ENCODE measurements around the gene ATAT1.

GRCh38 chr6:30654798-30655742 is 28.4 kb downstream of the ATAT1 start:
- TF ChIP-seq GTF2F1 (IDR thresholded peaks at IDR 0.05; ENCODE audit: low read length) (no peak), YY1 (IDR thresholded peaks at IDR 0.05; ENCODE audit: insufficient read depth, insufficient replicate concordance, low read depth, low read length) (peak; percentile 88), NFE2 (CRISPR knock-in tag; IDR thresholded peaks at IDR 0.05) (no peak), MAF1 (CRISPR knock-in tag; IDR thresholded peaks at IDR 0.05; ENCODE audit: borderline replicate concordance) (no peak), CTCF (CRISPR knock-in tag; IDR thresholded peaks at IDR 0.05) (peak; percentile 40), ZNF644 (CRISPR knock-in tag; IDR thresholded peaks at IDR 0.05; ENCODE audit: low read depth) (peak; percentile 99), JUN (CRISPR knock-in tag; IDR thresholded peaks at IDR 0.05) (peak; percentile 84), ZFP36 (IDR thresholded peaks at IDR 0.05; ENCODE audit: borderline replicate concordance, low read depth, low read length, partially characterized antibody) (no peak), REST (IDR thresholded peaks at IDR 0.05; ENCODE audit: borderline replicate concordance in 1 of 2, low read depth in 1 of 2, low read length in 2 of 2) (peak in 1 of 2 experiments; percentile 25; a peak in 1 of 4 replicates)
